Liver (tissue), 9 donors: ENCODE data around the gene C3orf85. TPM values are rescaled to one million over a fixed set of nuclear protein-coding genes. Genes with fewer than 3 reads are reported as not detected.

ENCODE experiments used
- DNase-seq: peaks from one replicate; pipeline ENCODE4 v3.0.0-alpha.2; 2017; ENCODE audit warnings: low spot score
- H3K27ac ChIP-seq, 2 donors: one replicate each; pipeline ENCODE4 v1.7.0; 2013; ENCODE audit warnings: inconsistent platforms in 2 of 2, low read length in 2 of 2, control low read depth in 1 of 2, low read depth in 1 of 2, mild to moderate bottlenecking in 1 of 2
- H3K27me3 ChIP-seq, 4 donors: one replicate each; pipeline versions ENCODE4 v1.6.1 to v1.7.0; 2013; ENCODE audit warnings: low read length in 3 of 4, inconsistent platforms in 1 of 4, mild to moderate bottlenecking in 1 of 4, moderate library complexity in 1 of 4; ENCODE audit not compliant: control insufficient read depth in 4 of 4, insufficient read depth in 4 of 4
- H3K36me3 ChIP-seq, 4 donors: one replicate each; pipeline versions ENCODE4 v1.6.1 to v1.7.0; 2013; ENCODE audit warnings: low read length in 3 of 4, mild to moderate bottlenecking in 3 of 4, low read depth in 1 of 4, moderate library complexity in 1 of 4; ENCODE audit not compliant: control insufficient read depth in 4 of 4, insufficient read depth in 3 of 4
- H3K4me1 ChIP-seq, 4 donors: one replicate each; pipeline versions ENCODE4 v1.6.1 to v1.7.0; 2013; ENCODE audit warnings: low read length in 3 of 4, mild to moderate bottlenecking in 3 of 4, moderate library complexity in 1 of 4; ENCODE audit not compliant: control insufficient read depth in 4 of 4, insufficient read depth in 4 of 4
- H3K4me3 ChIP-seq, 3 donors: one replicate each; pipeline versions ENCODE4 v1.6.1 to v1.7.0; 2013; ENCODE audit warnings: low read length in 3 of 3, control low read depth in 1 of 3, low read depth in 1 of 3, mild to moderate bottlenecking in 1 of 3
- H3K9ac ChIP-seq, 2 donors: one replicate each; pipeline ENCODE4 v1.7.0; 2013; ENCODE audit warnings: low read length in 2 of 2, mild to moderate bottlenecking in 2 of 2, moderate library complexity in 2 of 2, control low read depth in 1 of 2, low read depth in 1 of 2
- H3K9me3 ChIP-seq, 4 donors: one replicate each; pipeline versions ENCODE4 v1.6.1 to v1.7.0; 2013; ENCODE audit warnings: low read length in 3 of 4; ENCODE audit not compliant: control insufficient read depth in 4 of 4
- EGR1 ChIP-seq, 2 donors: IDR thresholded peaks; 2 replicates each; pipeline ENCODE4 v1.6.1; 2016 to 2018; ENCODE audit warnings: antibody characterized with exemption in 2 of 2, low read depth in 2 of 2
- FOXA1 ChIP-seq: IDR thresholded peaks from 2 replicates; pipeline ENCODE4 v1.6.1; 2016; ENCODE audit warnings: antibody characterized with exemption
- FOXA2 ChIP-seq: IDR thresholded peaks from 2 replicates; pipeline ENCODE4 v1.6.1; 2016; ENCODE audit warnings: antibody characterized with exemption
- GABPA ChIP-seq, 2 donors: IDR thresholded peaks in 1 of 2; conservative IDR thresholded peaks in 1 of 2; 2 replicates each; pipeline ENCODE4 v1.6.1; 2016; ENCODE audit warnings: antibody characterized with exemption in 2 of 2, mild to moderate bottlenecking in 1 of 2, moderate library complexity in 1 of 2
- HNF4A ChIP-seq, 2 donors: conservative IDR thresholded peaks; 2 replicates each; pipeline ENCODE4 v1.6.1; 2016; ENCODE audit warnings: antibody characterized with exemption in 2 of 2, mild to moderate bottlenecking in 2 of 2
- HNF4G ChIP-seq: IDR thresholded peaks from 2 replicates; pipeline ENCODE4 v1.6.1; 2016; ENCODE audit warnings: antibody characterized with exemption
- JUND ChIP-seq, 2 donors: IDR thresholded peaks; 2 replicates each; pipeline ENCODE4 v1.6.1; 2016; ENCODE audit warnings: antibody characterized with exemption in 2 of 2
- NR2F2 ChIP-seq: IDR thresholded peaks from 2 replicates; pipeline ENCODE4 v1.6.1; 2016; ENCODE audit warnings: antibody characterized with exemption
- RAD21 ChIP-seq, 2 donors: IDR thresholded peaks; 2 replicates each; pipeline ENCODE4 v1.6.1; 2016; ENCODE audit warnings: antibody characterized with exemption in 2 of 2, mild to moderate bottlenecking in 2 of 2
- RXRA ChIP-seq, 2 donors: IDR thresholded peaks; 2 replicates each; pipeline ENCODE4 v1.6.1; 2017 to 2018; ENCODE audit warnings: antibody characterized with exemption in 2 of 2, mild to moderate bottlenecking in 1 of 2
- SP1 ChIP-seq: IDR thresholded peaks from 2 replicates; pipeline ENCODE4 v1.6.1; 2018; ENCODE audit warnings: antibody characterized with exemption, mild to moderate bottlenecking
- TAF1 ChIP-seq: conservative IDR thresholded peaks from 2 replicates; pipeline ENCODE4 v1.6.1; 2016; ENCODE audit warnings: antibody characterized with exemption, mild to moderate bottlenecking
- YY1 ChIP-seq: IDR thresholded peaks from 2 replicates; pipeline ENCODE4 v1.6.1; 2016; ENCODE audit warnings: antibody characterized with exemption, mild to moderate bottlenecking
- WGBS: extraction: QIAGEN DNeasy Blood & Tissue Kit; methylation state at CpG from one replicate; pipeline ENCODE4 v1.1.7; 2013; 5-methylcytosine and 5-hydroxymethylcytosine counted together
- polyA plus RNA-seq, 2 donors: library from polyadenylated mRNA; stranded (reverse) in 1 of 2; unstranded in 1 of 2; fragments of 200-250 nt in 1 of 2; fragments of >200 nt in 1 of 2; fragmentation: Nextera tagmentation in 1 of 2; extraction: Ambion mirVana in 1 of 2; gene quantifications; one replicate each; pipeline versions ENCODE4 v1.2.1 to v1.2.3, GENCODE V29; 2013 to 2015
- total RNA-seq, 2 donors: library from RNA; depleted of rRNA; stranded (reverse); fragments of >200 nt; gene quantifications; one replicate each; pipeline ENCODE4 v1.2.3, GENCODE V29; 2014
- TF ChIP-seq, protein P1 (sequence below): IDR thresholded peaks from 2 replicates; pipeline ENCODE4 v1.6.1; 2016; ENCODE audit warnings: antibody characterized with exemption
- TF ChIP-seq, protein P2 (sequence below): IDR thresholded peaks from 2 replicates; pipeline ENCODE4 v1.6.1; 2016; ENCODE audit warnings: antibody characterized with exemption
- TF ChIP-seq, protein P3 (sequence below): IDR thresholded peaks from 2 replicates; pipeline ENCODE4 v1.6.1; 2016; ENCODE audit warnings: antibody characterized with exemption, mild to moderate bottlenecking
- TF ChIP-seq, protein P4 (sequence below): IDR thresholded peaks from 2 replicates; pipeline ENCODE4 v1.6.1; 2016; ENCODE audit warnings: antibody characterized with exemption
- TF ChIP-seq, protein P5 (sequence below): fragments of 150-350 bp; IDR thresholded peaks from 2 replicates; pipeline ENCODE4 v1.5.1; 2017; ENCODE audit warnings: improper control_type of control experiment, low read depth, low read length; ENCODE audit not compliant: missing input control
- donor health status: healthy.
- donor health status: healthy.
- donor health status: healthy.
- donor health status: healthy.
- donor health status: healthy.

C3orf85 gene
- total and polyA plus RNA-seq, 4 donors, result 7.9 to 46.4 (median 8.5) TPM; not detected in 1

DNA sequence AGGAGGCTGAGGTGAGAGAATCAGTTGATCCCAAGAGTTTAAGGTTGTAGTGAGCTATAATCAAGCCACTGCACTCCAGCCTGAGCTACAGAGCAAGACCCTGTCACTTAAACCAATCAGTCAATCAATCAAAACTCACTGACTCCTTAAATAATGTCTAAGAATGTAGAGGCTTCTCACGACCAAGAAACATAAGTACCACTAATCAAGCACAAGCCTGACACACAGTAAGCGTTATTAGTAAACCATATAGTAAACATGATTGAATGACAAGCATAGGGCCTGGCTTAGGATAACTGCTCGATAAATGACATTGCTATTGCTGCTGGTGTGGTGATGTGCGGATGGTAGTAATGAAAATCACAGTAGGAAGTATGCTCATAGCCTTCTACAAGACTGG, 29.4 kb downstream of the C3orf85 start:
- Histone ChIP-seq H3K4me1 (peaks cover 4 to 12% (median 8%) of the 10 kb centered on the region in 4 donors), H3K27ac (no peak overlapping the region), H3K9me3 (no peaks in the 10 kb centered on the region), H3K9ac (no peak overlapping the region), H3K36me3 (no peaks in the 10 kb centered on the region), H3K27me3 (no peaks in the 10 kb centered on the region), H3K4me3 (no peak overlapping the region)
- no peak for TF ChIP-seq FOXA1
- no peak for TF ChIP-seq JUND (IDR thresholded peaks at IDR 0.05)
- TF ChIP-seq YY1, result no peak
- TF ChIP-seq, protein P1, sequence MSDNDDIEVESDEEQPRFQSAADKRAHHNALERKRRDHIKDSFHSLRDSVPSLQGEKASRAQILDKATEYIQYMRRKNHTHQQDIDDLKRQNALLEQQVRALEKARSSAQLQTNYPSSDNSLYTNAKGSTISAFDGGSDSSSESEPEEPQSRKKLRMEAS, result no peak
- no peak for TF ChIP-seq NR2F2
- 93% methylated on average over 4 of the region's 4 CpGs for WGBS
- DNase-seq, result no peak

DNA sequence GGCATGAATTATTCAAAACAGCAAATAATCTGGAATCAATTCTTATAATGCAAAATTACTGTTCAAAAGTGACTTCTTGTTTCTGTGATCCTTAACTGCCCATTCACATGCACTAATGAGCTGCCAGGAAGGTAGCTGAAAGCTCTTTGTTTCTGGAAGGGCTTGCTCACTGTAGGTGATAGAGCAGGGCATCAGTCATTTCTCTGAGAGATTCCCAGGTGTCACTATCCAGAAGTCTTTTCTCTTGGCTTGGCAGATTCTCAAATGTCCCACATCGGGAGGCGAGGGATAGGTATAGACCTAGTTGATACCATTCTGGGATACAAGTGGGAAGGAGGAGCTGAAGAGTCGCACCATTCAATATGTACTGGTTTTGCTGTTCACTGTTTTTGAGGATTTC, 35.0 kb downstream of the C3orf85 start:
- Histone ChIP-seq H3K4me1 (no peaks in the 10 kb centered on the region), H3K9me3 (no peaks in the 10 kb centered on the region), H3K4me3 (no peak overlapping the region), H3K9ac (no peak overlapping the region), H3K36me3 (no peaks in the 10 kb centered on the region), H3K27ac (no peak overlapping the region), H3K27me3 (no peaks in the 10 kb centered on the region)
- 96% methylated on average over 3 of the region's 3 CpGs for WGBS
- DNase-seq, result no peak
- TF ChIP-seq, protein P2, sequence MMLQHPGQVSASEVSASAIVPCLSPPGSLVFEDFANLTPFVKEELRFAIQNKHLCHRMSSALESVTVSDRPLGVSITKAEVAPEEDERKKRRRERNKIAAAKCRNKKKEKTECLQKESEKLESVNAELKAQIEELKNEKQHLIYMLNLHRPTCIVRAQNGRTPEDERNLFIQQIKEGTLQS, result no peak
- TF ChIP-seq HNF4G, result no peak
- TF ChIP-seq, protein P1, result no peak
- TF ChIP-seq RXRA (IDR thresholded peaks at IDR 0.05), result no peak
- no peak for TF ChIP-seq EGR1 (IDR thresholded peaks at IDR 0.05; ENCODE audit: low read depth in 2 of 2)
- TF ChIP-seq FOXA2, result no peak
- no peak for TF ChIP-seq RAD21 (IDR thresholded peaks at IDR 0.05)
- TF ChIP-seq, protein P3, sequence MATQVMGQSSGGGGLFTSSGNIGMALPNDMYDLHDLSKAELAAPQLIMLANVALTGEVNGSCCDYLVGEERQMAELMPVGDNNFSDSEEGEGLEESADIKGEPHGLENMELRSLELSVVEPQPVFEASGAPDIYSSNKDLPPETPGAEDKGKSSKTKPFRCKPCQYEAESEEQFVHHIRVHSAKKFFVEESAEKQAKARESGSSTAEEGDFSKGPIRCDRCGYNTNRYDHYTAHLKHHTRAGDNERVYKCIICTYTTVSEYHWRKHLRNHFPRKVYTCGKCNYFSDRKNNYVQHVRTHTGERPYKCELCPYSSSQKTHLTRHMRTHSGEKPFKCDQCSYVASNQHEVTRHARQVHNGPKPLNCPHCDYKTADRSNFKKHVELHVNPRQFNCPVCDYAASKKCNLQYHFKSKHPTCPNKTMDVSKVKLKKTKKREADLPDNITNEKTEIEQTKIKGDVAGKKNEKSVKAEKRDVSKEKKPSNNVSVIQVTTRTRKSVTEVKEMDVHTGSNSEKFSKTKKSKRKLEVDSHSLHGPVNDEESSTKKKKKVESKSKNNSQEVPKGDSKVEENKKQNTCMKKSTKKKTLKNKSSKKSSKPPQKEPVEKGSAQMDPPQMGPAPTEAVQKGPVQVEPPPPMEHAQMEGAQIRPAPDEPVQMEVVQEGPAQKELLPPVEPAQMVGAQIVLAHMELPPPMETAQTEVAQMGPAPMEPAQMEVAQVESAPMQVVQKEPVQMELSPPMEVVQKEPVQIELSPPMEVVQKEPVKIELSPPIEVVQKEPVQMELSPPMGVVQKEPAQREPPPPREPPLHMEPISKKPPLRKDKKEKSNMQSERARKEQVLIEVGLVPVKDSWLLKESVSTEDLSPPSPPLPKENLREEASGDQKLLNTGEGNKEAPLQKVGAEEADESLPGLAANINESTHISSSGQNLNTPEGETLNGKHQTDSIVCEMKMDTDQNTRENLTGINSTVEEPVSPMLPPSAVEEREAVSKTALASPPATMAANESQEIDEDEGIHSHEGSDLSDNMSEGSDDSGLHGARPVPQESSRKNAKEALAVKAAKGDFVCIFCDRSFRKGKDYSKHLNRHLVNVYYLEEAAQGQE, result no peak
- TF ChIP-seq, protein P4, sequence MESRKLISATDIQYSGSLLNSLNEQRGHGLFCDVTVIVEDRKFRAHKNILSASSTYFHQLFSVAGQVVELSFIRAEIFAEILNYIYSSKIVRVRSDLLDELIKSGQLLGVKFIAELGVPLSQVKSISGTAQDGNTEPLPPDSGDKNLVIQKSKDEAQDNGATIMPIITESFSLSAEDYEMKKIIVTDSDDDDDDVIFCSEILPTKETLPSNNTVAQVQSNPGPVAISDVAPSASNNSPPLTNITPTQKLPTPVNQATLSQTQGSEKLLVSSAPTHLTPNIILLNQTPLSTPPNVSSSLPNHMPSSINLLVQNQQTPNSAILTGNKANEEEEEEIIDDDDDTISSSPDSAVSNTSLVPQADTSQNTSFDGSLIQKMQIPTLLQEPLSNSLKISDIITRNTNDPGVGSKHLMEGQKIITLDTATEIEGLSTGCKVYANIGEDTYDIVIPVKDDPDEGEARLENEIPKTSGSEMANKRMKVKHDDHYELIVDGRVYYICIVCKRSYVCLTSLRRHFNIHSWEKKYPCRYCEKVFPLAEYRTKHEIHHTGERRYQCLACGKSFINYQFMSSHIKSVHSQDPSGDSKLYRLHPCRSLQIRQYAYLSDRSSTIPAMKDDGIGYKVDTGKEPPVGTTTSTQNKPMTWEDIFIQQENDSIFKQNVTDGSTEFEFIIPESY, result no peak
- TF ChIP-seq NR2F2, result no peak
- TF ChIP-seq FOXA1, result no peak
- TF ChIP-seq GABPA (IDR thresholded peaks at IDR 0.05 in 1 of 2, conservative IDR thresholded peaks at IDR 0.05 in 1 of 2), result no peak
- no peak for TF ChIP-seq HNF4A (conservative IDR thresholded peaks at IDR 0.05)
- TF ChIP-seq SP1, result no peak
- no peak for TF ChIP-seq JUND (IDR thresholded peaks at IDR 0.05)
- no peak for TF ChIP-seq YY1
- TF ChIP-seq, protein P5, sequence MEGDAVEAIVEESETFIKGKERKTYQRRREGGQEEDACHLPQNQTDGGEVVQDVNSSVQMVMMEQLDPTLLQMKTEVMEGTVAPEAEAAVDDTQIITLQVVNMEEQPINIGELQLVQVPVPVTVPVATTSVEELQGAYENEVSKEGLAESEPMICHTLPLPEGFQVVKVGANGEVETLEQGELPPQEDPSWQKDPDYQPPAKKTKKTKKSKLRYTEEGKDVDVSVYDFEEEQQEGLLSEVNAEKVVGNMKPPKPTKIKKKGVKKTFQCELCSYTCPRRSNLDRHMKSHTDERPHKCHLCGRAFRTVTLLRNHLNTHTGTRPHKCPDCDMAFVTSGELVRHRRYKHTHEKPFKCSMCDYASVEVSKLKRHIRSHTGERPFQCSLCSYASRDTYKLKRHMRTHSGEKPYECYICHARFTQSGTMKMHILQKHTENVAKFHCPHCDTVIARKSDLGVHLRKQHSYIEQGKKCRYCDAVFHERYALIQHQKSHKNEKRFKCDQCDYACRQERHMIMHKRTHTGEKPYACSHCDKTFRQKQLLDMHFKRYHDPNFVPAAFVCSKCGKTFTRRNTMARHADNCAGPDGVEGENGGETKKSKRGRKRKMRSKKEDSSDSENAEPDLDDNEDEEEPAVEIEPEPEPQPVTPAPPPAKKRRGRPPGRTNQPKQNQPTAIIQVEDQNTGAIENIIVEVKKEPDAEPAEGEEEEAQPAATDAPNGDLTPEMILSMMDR, result no peak
- TF ChIP-seq TAF1, result no peak
